ENCODE measurements around the gene NT5DC4.

DNA sequence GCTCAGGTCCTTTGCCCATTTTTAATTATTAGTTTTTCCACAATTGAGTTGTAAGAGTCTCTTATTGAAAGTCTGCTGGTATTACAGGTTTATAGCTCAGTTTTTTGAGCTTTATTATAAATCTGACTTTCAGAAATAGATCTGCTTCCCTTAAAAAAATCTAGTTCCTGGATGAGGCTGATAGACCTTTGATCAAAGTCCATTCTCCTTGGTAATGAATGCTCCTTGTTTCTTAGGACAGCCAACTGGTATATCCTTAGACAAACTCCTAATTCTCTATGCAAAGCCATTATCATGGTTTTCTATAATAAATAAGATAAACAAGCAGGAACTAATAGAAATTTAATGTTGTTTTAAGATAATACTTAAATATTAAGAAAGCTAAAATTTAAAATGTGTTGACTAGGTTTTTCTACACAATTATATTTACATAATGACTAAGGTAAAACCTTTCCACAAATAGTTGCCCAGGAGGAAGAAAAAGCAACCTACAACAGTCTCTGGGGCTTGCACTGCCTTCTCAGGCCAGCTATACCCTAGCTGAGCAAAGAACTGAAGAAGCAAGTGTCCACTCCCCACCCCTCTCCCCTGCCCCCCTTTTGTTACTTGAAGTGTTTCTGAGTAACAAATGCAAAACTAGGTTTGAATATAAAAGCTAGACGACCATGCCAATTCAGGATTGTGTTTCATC lies 16.9 kb downstream of the NT5DC4 start:
- TF ChIP-seq POLR2A (IDR thresholded peaks at IDR 0.05; ENCODE audit: low read depth, low read length) (no peak), CTCF (conservative IDR thresholded peaks at IDR 0.05; ENCODE audit: low read depth, low read length) (no peak), FOS (IDR thresholded peaks at IDR 0.05; ENCODE audit: low read depth, low read length) (no peak), RFX5 (IDR thresholded peaks at IDR 0.05; ENCODE audit: low read depth, low read length) (no peak), MAZ (IDR thresholded peaks at IDR 0.05; ENCODE audit: borderline replicate concordance, low read depth, low read length) (no peak), MXI1 (IDR thresholded peaks at IDR 0.05; ENCODE audit: borderline replicate concordance, low read depth, low read length) (no peak)
- TF ChIP-seq, protein P1, sequence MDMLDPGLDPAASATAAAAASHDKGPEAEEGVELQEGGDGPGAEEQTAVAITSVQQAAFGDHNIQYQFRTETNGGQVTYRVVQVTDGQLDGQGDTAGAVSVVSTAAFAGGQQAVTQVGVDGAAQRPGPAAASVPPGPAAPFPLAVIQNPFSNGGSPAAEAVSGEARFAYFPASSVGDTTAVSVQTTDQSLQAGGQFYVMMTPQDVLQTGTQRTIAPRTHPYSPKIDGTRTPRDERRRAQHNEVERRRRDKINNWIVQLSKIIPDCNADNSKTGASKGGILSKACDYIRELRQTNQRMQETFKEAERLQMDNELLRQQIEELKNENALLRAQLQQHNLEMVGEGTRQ (IDR thresholded peaks at IDR 0.05; ENCODE audit: low read depth, low read length), result no peak
- TF ChIP-seq, protein P2, sequence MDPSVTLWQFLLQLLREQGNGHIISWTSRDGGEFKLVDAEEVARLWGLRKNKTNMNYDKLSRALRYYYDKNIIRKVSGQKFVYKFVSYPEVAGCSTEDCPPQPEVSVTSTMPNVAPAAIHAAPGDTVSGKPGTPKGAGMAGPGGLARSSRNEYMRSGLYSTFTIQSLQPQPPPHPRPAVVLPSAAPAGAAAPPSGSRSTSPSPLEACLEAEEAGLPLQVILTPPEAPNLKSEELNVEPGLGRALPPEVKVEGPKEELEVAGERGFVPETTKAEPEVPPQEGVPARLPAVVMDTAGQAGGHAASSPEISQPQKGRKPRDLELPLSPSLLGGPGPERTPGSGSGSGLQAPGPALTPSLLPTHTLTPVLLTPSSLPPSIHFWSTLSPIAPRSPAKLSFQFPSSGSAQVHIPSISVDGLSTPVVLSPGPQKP (IDR thresholded peaks at IDR 0.05; ENCODE audit: borderline replicate concordance, low read depth, low read length), result no peak

Measured in IMR-90 (cell line).